ENCODE results near the gene SP3.

GRCh38 chr2:173868406-173868805 is 96.8 kb downstream of the SP3 start:
- TF ChIP-seq CTCF (IDR thresholded peaks at IDR 0.05; ENCODE audit: control extremely low read depth in 1 of 3, insufficient read depth in 1 of 3, low read depth in 1 of 3, low read length in 3 of 3) (no peak), SRF (IDR thresholded peaks at IDR 0.05; ENCODE audit: low read depth, low read length) (no peak), NRF1 (IDR thresholded peaks at IDR 0.05; ENCODE audit: low read depth, low read length) (no peak), CBX8 (IDR thresholded peaks at IDR 0.05; ENCODE audit: borderline replicate concordance, low read depth, low read length) (no peak), JUND (IDR thresholded peaks at IDR 0.05; ENCODE audit: low read length) (no peak), USF2 (IDR thresholded peaks at IDR 0.05; ENCODE audit: low read length) (no peak), SIX5 (IDR thresholded peaks at IDR 0.05; ENCODE audit: low read depth, low read length) (no peak), POLR2A (IDR thresholded peaks at IDR 0.05; ENCODE audit: control extremely low read depth in 1 of 2, low read depth in 2 of 2, low read length in 2 of 2) (no peak), E2F6 (IDR thresholded peaks at IDR 0.05) (no peak)

Measured in H1 (cell line).